22Rv1 (cell line): Measurements from ENCODE around the gene CXXC1.

Experiments used
- ZFX ChIP-seq: fragments of 450-650 bp; IDR thresholded peaks from 2 replicates; pipeline ENCODE4 v1.6.1; 2017; ENCODE audit warnings: antibody characterized with exemption, borderline replicate concordance
- TF ChIP-seq, protein P1 (sequence below): fragments of 450-650 bp; IDR thresholded peaks from 2 replicates; pipeline ENCODE4 v1.5.1; 2017; ENCODE audit warnings: mild to moderate bottlenecking

DNA sequence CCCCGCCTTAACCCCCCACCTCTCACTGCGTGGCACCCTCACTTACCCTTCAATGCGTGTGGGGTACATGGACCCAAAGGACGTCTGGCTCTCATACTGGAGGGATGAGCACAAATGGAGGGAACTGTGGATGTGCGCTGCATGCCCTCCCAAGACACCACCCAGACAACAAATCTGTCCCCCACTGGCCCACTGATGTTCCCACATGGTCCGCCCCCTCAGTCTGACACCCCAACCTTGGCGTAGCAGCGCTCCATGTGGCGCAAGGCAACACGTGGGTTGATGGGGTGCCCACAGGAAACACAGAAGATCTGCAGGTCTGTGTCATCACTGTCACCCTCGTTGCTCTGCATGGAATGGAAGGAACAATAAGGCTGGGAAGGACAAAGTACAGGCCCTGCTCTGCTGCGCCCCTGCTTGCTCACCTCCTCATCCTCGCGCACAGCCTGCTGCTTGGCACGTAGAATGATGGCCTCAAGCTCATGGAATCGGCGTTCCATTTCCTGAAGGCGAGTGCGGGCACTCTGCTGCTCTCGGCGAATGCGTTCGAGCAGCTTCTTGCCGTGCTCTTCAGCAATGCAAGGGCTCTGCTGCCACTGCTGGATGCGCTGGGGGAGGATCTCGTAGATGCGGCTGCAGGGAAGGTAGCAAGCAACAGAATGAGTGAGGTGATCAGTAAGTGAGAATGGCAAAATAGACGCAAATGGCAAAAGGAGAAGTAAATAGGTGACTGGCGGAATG lies 3.9 kb downstream of the CXXC1 start:
- TF ChIP-seq, protein P1, sequence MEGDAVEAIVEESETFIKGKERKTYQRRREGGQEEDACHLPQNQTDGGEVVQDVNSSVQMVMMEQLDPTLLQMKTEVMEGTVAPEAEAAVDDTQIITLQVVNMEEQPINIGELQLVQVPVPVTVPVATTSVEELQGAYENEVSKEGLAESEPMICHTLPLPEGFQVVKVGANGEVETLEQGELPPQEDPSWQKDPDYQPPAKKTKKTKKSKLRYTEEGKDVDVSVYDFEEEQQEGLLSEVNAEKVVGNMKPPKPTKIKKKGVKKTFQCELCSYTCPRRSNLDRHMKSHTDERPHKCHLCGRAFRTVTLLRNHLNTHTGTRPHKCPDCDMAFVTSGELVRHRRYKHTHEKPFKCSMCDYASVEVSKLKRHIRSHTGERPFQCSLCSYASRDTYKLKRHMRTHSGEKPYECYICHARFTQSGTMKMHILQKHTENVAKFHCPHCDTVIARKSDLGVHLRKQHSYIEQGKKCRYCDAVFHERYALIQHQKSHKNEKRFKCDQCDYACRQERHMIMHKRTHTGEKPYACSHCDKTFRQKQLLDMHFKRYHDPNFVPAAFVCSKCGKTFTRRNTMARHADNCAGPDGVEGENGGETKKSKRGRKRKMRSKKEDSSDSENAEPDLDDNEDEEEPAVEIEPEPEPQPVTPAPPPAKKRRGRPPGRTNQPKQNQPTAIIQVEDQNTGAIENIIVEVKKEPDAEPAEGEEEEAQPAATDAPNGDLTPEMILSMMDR = no peak
- no peak for TF ChIP-seq ZFX
